Measurements from ENCODE around the gene CHN2.

The CHN2 gene

DNA sequence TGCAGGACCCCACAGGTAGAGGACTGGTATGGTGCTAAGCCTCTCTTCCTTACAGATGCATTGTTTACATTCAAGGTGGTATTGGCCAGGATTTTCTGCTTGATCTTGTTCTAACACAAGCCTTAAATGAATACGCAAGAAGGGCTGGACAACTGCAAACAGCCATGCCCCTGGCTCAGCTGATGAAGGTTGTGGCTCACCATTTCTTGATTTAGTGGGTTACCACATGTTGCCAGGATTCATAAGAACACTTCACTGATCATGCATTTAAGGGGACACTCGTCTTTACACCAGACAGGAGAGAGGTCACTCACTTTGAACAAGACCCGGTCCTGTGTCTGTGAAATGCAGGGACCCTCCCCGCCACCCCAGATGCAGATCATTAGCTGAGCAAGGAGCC is 82.2 kb downstream of the CHN2 start:
- Histone ChIP-seq H3K4me3 (no peak overlapping the region), H3K27ac (no peak overlapping the region)

DNA sequence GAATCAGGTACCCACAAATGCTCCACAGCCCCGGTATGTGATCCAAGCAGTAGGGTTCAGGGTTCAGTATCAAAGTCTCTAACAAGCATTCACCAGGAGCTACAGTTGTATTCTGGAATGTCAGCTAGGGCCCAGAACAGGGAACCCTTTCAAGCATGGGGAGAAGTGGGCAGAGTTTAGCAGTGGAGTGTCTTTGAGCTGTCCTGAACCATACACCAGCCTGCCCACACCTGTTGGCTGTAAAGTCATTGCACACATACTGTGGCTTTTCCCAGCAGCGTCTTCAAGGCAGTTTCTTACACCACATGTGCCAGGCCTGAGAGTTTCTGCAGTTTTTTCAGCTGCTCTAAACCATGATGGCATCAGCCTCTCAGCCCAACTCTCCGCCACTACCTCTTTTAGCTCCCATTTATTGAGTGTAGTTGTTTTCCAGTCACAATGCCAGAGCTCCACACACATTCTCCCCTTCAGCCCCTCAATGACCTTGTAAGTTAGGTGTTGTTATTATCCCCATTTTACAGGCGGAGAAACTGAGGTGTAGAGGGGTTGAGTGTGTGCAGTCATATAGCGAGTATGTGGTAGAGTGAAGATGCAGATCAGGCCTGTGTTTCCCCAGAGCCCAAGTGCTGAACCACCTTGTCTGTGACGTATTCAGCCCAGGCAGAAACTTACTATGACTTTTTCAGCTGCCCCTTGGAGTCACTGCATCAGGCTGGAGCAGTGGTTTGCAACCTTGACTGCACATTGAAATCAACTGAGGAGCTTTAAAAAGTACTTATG is 83.1 kb downstream of the CHN2 start:
- no peak overlapping the region for H3K27ac ChIP-seq
- no peak overlapping the region for H3K4me3 ChIP-seq

DNA sequence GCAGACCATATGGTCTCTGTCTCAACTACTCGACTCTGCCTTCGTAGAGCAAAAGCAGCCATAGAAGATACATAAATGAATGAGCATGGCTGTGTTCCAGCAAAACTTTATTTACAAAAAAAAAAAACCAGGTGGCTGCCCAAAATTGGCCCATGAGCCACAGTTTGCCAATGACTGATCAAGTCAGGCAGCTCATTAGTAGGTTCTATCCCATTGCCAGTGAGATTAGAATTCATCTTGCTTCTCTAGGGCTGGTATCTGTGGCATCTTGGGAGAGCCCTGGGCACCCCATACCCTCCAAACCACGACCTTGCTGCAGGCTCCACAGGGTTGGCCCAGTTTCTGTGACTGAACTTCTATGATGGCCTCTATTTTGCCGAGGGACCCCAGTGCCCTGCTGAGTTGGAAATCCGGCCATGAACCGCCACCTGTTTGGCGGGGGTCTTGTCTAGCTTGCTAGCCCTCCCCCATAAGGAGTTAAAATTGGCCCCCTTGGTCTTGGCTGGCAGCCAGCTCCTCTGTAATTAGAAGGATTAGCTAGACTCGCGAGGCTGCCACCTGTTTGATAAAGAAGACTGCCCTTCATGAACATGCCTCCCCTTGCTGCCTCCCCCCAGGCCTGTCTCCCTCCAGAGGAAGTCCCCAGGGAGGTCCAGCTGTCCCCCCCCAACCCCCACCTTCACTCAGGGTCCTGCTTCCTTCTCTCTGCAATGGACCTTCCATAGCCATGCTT is 83.9 kb downstream of the CHN2 start:
- no peak overlapping the region for H3K27ac ChIP-seq
- H3K4me3 ChIP-seq = no peak overlapping the region

DNA sequence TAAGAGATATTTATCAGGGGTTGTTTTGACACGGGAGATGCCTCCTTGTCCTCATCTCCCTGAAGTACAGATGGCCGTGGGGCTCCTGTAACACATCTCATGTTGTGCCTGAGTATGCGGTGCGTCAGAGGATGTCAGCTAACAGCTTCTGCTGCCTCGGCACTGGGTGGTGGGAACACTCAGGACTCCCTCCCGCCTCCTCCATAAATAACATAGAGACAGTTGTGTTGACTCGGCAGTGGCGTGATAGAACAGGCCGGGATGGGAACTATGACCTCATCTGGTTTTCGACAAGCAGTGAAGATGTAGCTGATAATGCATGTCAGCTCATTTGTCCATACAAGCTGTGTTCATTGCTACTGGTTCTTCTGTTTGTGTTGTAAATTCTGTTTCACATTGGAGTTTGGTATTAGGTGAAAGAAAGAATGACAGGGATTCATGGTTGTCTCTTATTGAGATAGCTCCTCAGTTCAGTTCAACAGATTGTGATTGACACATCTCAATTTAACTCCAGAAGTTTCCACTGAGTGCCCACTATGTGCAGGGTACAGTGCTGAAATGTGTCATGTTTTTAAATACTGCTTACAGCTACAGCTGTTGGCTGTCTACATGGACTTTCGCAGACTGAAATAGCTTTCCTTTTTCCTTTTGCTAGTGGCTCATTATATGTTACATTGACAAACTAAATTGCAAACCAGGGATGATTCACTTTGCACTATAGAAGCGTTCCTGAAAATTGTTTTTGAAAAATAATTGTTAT is 87.4 kb downstream of the CHN2 start:
- Histone ChIP-seq H3K27ac (no peak overlapping the region), H3K4me3 (no peak overlapping the region)

DNA sequence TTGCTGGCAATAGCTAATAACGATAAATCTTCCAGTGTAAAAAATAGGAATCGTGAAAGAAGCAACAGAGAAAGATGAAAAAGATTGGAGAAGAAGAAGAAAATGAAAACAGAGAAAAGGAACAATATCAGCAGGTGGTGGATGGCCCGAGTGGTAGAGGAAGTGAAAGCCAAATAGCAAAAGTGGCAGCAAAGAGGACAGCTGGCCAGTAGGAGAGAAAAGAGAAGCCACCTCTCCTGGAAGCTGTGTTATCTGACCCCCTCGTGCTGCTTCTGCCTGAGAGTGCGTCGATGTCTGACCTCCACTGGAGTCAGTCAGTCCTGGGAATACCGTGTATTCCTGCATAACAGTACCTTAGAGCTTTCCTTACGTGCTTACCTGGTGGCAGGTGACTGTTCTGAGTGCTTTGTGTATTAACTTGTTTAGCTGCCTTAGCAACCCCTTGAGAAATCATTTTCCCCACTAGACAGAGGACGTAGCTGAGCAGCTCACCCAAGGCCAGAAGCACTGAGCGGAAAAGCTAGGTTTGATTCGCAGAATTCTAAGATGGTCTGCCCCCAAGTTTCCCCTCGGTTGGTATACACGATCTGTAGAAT is 88.3 kb downstream of the CHN2 start:
- Histone ChIP-seq H3K4me3 (no peak overlapping the region), H3K27ac (peak overlapping the region in 1 of 21 experiments; percentile 8)

DNA sequence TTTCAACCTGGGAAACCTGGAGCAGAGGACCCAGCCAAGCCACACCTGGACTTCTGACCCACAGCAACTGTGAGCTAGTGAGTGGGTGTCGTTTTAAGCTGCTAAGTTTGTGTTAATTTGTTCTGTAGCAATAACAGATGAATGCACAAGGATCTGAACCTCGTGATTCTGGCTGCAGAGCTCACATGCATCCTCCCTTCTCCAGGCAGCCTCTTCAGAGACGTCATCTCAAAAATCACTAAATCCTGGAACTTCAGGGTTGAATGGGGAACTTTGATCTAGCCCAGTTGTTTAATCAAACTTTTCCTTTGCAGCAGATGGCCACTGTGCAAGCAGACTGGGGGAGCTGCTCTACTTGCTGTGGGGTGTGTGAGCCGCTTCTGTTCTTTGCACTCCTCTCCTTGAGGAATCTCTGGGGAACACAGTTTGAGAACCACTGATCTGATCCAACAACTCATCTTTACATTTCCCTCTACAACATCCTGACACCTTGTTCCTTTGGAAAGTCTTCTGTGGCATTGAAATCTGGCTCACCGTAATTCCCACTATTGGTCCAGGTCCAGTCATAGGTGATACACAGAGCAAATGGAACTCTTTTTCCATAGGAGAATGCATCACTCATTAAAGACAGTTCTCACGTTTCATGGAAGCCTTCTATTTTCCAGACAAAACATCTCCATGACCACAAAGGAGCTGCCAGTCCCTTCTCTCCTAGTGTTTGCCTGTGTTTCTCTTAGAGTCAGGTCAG is 90.3 kb downstream of the CHN2 start:
- Histone ChIP-seq H3K27ac (no peak overlapping the region), H3K4me3 (no peak overlapping the region)

DNA sequence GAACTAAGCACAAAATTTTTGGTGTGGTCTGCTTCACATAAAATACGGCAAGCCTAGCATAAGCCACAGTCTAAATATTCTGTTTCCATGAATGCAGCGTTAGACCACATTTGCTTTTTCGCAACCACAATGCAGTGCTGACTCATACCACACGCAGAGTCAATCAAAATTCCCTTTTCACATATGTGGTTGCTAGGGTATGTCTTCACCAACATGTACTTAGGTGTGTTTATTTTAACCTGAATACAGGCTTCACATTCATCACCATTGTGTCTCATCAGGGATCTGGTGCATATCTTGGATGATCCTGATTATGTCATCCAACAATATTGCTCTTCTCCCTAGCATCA is 90.8 kb downstream of the CHN2 start:
- no peak overlapping the region for H3K4me3 ChIP-seq
- H3K27ac ChIP-seq = no peak overlapping the region

DNA sequence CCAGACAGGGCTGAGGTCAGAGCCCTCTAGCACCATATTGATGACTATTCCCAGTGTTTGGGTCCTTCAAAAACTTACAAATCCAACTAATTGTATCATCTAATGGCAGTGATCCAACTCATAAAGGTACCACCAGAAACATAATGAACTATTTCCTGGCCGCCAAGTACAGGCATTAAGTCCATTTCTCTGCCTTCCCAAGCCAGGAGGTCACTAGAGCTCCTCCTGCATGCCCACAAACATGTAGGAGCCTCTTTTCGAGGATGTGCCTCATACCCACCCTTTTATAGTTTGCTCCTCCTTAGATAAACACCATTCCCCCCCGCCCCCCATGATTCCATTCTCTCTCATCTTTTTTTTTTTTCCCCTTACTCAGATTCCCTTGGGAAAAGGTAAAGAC is 91.3 kb downstream of the CHN2 start:
- Histone ChIP-seq H3K4me3 (no peak overlapping the region), H3K27ac (peak overlapping the region in 1 of 21 experiments; percentile 9)

DNA sequence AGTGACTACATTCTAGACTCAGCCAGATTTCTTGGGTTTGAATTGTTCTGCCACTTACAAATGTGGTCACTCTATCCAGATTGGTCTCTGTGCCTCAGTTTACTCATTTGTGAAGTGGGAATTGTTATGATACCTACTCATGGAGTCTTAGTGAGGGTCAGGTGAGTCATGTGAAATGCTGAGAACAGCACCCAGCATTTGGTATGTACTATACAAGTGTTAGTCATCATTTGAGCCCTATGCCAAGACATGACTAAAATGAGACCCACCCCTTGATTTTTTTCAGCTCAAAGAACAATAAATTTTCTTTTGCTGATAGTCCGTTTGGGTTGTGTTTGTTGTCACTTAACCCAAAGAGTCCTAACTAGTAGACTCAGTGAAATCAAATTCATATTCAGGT is 92.8 kb downstream of the CHN2 start:
- no peak overlapping the region for H3K27ac ChIP-seq
- H3K4me3 ChIP-seq = no peak overlapping the region

DNA sequence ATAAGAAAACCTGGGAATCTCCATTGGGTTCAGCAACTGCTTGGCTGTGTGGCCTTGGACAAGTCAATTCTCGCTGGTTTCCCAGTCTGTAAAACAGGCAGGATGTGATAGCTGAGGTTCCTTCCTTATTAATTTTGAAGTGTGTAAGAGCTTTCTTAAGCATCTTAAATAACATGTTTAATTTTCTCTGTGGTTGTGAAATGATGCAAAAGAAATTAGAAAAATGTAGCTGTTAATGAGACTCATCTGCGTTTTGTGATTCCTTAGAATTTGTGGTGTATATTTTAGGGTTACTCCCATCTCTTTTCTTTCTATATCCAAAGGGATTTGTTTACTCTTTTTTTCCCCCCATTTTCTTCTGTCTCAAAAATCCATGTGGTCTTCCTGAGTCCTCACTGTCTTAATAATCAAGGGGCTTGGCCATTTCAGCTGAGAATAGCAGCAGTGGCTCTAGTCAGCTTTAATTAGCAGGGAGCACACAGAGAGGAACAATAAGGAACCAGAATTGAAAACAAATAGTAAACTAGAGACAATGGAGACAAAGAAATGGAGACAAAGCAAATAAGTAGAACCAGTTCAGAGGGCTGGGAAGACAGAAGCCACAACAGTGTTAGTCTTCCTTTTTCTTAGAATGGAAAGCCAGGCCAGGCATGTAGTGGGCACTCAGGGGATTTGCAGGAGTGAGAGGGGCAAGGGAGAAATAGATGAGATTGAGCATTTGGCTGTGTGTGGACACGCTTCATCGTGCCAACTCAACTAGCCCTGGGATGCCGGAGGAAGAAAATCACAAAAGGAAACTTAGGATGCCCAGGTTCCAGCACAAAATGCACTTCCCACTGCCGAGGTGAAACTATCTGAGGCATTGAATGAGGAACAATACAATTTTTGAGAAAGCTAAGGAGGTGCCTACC is 93.9 kb downstream of the CHN2 start:
- Histone ChIP-seq H3K27ac (peak overlapping the region in 1 of 21 experiments; percentile 41), H3K4me3 (no peak overlapping the region)

DNA sequence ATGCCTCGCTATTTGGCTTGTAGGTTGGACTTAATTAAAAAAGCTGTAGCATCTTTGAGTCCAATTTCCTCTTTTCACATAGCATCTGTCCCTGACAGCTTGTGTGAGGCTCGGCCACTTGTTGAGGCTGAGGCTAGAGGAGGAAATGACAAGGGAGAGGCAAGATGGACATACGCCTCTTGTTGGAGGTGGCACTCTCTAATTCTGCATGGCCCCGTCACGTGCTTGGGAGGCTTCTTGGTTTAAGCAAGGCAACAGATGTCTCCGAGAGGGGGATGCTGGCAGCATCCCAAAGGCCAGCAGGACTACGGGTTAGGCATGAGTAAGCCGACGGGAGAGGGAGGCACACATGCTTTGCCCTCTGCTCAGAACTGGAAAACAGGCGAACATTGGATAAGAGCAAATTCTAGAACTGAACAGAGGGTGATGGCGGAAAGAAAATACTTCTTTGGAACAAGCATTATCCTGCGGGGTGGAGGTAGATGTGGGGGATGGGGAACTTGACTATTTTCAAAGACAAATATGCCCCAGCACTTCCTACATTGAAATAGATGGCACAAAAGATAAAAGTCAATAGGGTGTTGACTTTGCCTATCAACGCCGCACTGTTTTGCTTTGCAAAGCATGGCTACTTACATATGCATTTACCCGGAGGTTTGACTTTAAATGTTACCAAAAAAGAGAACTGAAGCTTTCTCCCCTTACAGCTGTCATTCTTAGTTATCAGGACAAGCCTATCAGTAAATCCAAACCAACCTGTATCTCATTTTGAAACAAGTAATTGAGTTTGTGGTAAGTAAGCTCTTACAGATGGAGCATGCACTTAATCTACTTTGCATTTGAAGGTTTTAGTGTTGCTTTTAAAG is 94.8 kb downstream of the CHN2 start:
- Histone ChIP-seq H3K27ac (no peak overlapping the region), H3K4me3 (no peak overlapping the region)

DNA sequence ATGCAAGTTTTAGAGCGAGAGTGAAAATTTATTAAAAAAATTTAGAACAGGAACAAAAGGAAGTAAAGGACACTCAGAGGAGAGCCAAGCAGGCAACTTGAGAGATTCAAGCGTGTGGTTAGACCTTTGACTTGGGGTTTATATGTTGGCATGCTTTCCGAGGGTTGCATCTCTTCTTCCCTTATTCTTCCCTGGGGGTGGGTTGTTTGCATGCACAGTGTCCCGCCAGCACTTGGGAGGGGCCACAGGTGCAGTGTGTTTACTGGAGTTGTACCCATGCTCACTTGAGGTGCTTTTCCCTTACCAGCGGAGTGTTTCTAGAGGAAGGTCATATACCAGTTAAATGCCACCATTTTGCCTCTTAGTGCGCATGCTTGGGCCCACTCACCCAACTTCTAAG is 96.3 kb downstream of the CHN2 start:
- no peak overlapping the region for H3K4me3 ChIP-seq

DNA sequence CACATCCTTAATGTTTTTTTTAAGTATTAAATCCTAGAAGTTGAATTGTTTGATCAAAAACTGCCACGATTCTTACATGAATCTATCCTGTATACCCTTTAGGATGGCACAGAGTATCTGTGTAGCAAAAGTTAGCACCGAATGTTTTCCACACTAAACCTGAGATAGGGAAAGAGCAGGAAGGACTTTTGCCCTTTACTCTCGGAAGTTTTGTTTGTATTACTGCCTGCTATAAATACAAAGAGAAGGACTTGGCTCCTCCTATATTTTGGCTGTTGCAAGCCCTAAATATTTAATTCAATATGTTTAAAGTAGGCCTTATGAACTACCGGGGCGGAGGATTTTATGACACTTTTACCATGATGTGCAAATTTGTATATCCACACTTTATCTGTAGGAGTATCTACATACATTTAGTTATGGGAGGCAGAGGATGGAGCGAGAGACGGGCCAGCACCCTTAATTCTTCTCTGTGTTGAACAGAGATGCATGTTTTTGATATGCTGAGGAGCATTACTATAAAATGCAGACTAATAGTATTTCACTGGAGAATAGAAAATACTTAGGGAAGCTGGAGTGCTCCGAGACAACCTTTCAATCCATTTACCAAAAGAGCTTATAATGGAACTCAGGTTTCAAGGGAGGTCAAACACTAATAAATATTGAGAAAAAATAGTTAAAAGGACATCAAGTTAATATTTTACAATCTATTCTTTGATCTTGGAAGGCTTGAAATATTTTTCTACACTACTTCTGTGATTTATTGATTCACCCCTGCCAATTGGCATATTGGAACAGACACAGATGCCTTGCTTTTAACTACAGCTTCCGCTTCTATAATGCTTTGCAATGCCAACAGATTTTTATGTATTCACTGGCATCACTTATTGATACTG is 97.4 kb downstream of the CHN2 start:
- no peak overlapping the region for H3K27ac ChIP-seq
- no peak overlapping the region for H3K4me3 ChIP-seq

More for the DNA sequence above, 96.3 kb downstream of the CHN2 start:
- no peak overlapping the region for H3K27ac ChIP-seq

DNA sequence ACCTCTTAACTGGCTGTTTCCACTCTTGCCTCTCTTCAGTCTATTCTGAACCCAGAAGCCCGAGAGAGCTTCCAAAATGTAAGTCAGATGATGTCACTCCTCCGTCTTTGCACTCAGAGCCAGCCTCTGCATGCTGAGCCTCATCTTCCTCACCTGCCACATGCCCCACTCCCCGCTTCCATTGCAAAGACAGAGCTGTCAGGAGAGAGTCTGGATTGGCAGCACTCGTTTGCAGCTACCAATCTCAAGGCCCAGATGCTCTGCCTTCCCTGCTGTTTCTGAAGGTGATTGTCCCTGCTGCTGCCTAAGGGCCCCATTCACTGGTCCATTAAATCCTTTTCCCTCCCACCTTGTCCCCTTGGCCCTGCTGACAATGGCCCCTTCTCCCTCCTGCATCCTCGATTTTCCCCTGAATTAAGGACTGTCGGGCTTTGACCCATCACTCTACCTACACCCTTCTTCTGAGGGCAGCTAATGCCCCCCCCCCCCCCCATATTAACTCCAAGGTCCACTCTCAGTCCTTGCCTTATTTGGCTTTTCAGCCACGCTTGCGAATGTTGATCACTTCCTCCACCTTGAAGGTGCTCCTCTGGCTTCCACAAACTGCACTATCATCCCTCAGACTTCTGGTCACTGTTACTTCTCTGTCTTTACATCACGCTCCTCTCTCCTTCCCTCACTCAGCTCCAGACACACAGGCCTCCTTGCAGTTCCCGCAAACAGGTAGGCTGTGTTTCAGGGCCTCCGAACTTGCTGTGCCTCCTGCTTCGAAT is 98.5 kb downstream of the CHN2 start:
- H3K27ac ChIP-seq = no peak overlapping the region

DNA sequence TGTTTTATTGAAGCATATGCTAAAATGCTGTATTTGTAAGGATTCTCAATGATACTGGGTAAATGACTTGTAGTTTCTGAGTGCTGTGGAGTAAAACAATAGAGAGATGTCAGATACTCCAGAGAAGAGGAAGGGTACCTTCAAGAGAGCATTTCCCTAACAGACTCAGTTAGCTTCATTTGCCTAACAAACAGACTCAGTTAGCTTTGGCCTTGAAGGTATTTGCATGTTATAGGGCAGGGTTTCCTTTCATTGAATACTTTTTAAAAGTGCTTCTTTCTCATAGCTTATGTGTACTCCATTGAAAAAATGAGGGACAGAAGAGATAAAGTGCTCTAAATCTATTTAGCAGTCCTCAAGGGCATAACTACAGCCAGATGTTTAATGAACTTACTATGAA is 101.8 kb downstream of the CHN2 start:
- no peak overlapping the region for H3K27ac ChIP-seq

More for the DNA sequence above, 98.5 kb downstream of the CHN2 start:
- H3K4me3 ChIP-seq = no peak overlapping the region

More for the DNA sequence above, 101.8 kb downstream of the CHN2 start:
- no peak overlapping the region for H3K4me3 ChIP-seq

Measured in skin epidermis (tissue), 12 donors.